Transverse colon (tissue), 4 donors: ENCODE measurements around the gene NYNRIN. TPM values are rescaled to one million over a fixed set of nuclear protein-coding genes. Genes with fewer than 3 reads are reported as not detected.

Experiments
- DNase-seq: peaks from one replicate; pipeline ENCODE4 v3.0.0-alpha.2; 2019
- H3K27ac ChIP-seq, 4 donors: fragments of 200-600 bp; sonication (generic); 2 replicates each; pipeline ENCODE4 v1.5.1; 2016 to 2018; ENCODE audit warnings: inconsistent platforms in 4 of 4
- H3K27me3 ChIP-seq: fragments of 200-600 bp; sonication (generic); 2 replicates; pipeline ENCODE4 v1.5.1; 2017; ENCODE audit warnings: inconsistent platforms
- H3K36me3 ChIP-seq, 4 donors: fragments of 200-600 bp; sonication (generic); 2 replicates each; pipeline ENCODE4 v1.5.1; 2017 to 2019; ENCODE audit warnings: inconsistent platforms in 4 of 4
- H3K4me1 ChIP-seq, 4 donors: fragments of 200-600 bp; sonication (generic); 2 replicates each; pipeline ENCODE4 v1.5.1; 2017 to 2020; ENCODE audit warnings: inconsistent platforms in 4 of 4
- H3K4me3 ChIP-seq, 4 donors: fragments of 200-600 bp; sonication (generic); 1 replicate in 1 of 4; 2 replicates in 3 of 4; pipeline versions ENCODE4 v1.5.1 to v1.6.1; 2017 to 2019; ENCODE audit warnings: inconsistent platforms in 4 of 4
- H3K9me3 ChIP-seq, 2 donors: fragments of 200-600 bp; sonication (generic); 2 replicates each; pipeline ENCODE4 v1.5.1; 2017 to 2019; ENCODE audit warnings: inconsistent platforms in 2 of 2
- CTCF ChIP-seq, 5 experiments: fragments of 200-600 bp in 3 of 5; fragments of 450-650 bp in 2 of 5; sonication (generic) in 3 of 5; IDR thresholded peaks; 1 replicate in 2 of 5; 2 replicates in 3 of 5; pipeline ENCODE4 v1.5.1; 2016 to 2017; ENCODE audit warnings: antibody characterized with exemption in 5 of 5, inconsistent platforms in 3 of 5, mild to moderate bottlenecking in 2 of 5, moderate library complexity in 1 of 5
- EP300 ChIP-seq: sonication (generic); formaldehyde crosslinking; IDR thresholded peaks from one replicate; pipeline ENCODE4 v1.6.1; 2017; ENCODE audit warnings: antibody characterized with exemption, low read depth
- POLR2A ChIP-seq: fragments of 450-650 bp; IDR thresholded peaks from one replicate; pipeline ENCODE4 v1.6.1; 2016; ENCODE audit warnings: antibody characterized with exemption, mild to moderate bottlenecking, moderate library complexity
- POLR2AphosphoS5 ChIP-seq, 3 donors: sonication (generic); formaldehyde crosslinking; IDR thresholded peaks; one replicate each; pipeline ENCODE4 v1.6.1; 2016; ENCODE audit warnings: antibody characterized with exemption in 3 of 3
- WGBS, 2 donors: methylation state at CpG; one replicate each; pipeline ENCODE4 v1.1.5; 2018; ENCODE audit warnings: low coverage in 1 of 2; 5-methylcytosine and 5-hydroxymethylcytosine counted together
- in situ Hi-C, 4 donors: fragments of 200-750 bp; cut with MboI; loops; one replicate each; pipeline versions ENCODE4 v1.15.0 to v1.15.1; 2017; ENCODE audit warnings: low sequenced_read_pairs in 3 of 4, low pct_ligation_motif_present in 1 of 4, low pct_unique_long_range_greater_than_20kb in 1 of 4
- intact Hi-C: fragments of 100-400 bp; cut with DNase I; formaldehyde crosslinking; loops from one replicate; pipeline ENCODE4 v1.15.1; 2023; ENCODE audit warnings: low total_unique reads
- total RNA-seq, 4 donors: library from RNA; depleted of rRNA; stranded (reverse); fragments of >200 nt; gene quantifications; one replicate each; pipeline ENCODE4 v1.1.0, GENCODE V29; 2016

Gene NYNRIN
- total RNA-seq, 4 donors from 2014 or later: 2.6 to 11.4 (median 9.0) TPM

GRCh38 chr14:24458736-24459135 is 59.9 kb downstream of the NYNRIN start:
- TF ChIP-seq CTCF (IDR thresholded peaks at IDR 0.05): no peak
- WGBS, 2 donors: 92% methylated on average over 1 of the region's 1 CpG; no CpG with 5 or more reads in 1 of the 2 donors
- Histone ChIP-seq H3K9me3 (no peaks in the 10 kb centered on the region), H3K36me3 (no peaks in the 10 kb centered on the region), H3K27me3 (no peaks in the 10 kb centered on the region), H3K4me3 (no peak overlapping the region), H3K4me1 (no peaks in the 10 kb centered on the region), H3K27ac (no peak overlapping the region)
- intact Hi-C loops (no loop called here), in situ Hi-C loops (no loop called here)
- no peak for DNase-seq

- in situ Hi-C loops: no loop called here
- no peak for DNase-seq
- intact Hi-C loops: no loop called here
- no peak overlapping the region for H3K27ac ChIP-seq
- 76 to 89% methylated on average over 3 of the region's 3 CpGs for WGBS, 2 donors
- no peaks in the 10 kb centered on the region for H3K36me3 ChIP-seq
- H3K9me3 ChIP-seq: no peaks in the 10 kb centered on the region
- no peaks in the 10 kb centered on the region for H3K4me1 ChIP-seq
- H3K27me3 ChIP-seq: no peaks in the 10 kb centered on the region
- TF ChIP-seq POLR2AphosphoS5 (IDR thresholded peaks at IDR 0.05) (no peak), POLR2A (no peak), EP300 (no peak)
- no peak overlapping the region for H3K4me3 ChIP-seq
Measured at GRCh38 chr14:24459331-24459730, 60.5 kb downstream of the NYNRIN start.

GRCh38 chr14:24461336-24461735 is 62.5 kb downstream of the NYNRIN start:
- TF ChIP-seq EP300 (no peak), CTCF (IDR thresholded peaks at IDR 0.05) (no peak), POLR2AphosphoS5 (IDR thresholded peaks at IDR 0.05) (no peak), POLR2A (no peak)
- Histone ChIP-seq H3K4me1 (no peaks in the 10 kb centered on the region), H3K27me3 (no peaks in the 10 kb centered on the region), H3K4me3 (no peak overlapping the region), H3K27ac (no peak overlapping the region), H3K9me3 (no peaks in the 10 kb centered on the region), H3K36me3 (no peaks in the 10 kb centered on the region)
- in situ Hi-C loops: no loop called here
- intact Hi-C loops: no loop called here
- DNase-seq: no peak

- H3K36me3 ChIP-seq: no peaks in the 10 kb centered on the region
- in situ Hi-C loops (no loop called here), intact Hi-C loops (no loop called here)
- no peaks in the 10 kb centered on the region for H3K27me3 ChIP-seq
- 50 to 55% methylated on average over 1 to 5 of the region's 5 CpGs for WGBS, 2 donors
- no peak overlapping the region for H3K4me3 ChIP-seq
- DNase-seq: no peak
- H3K4me1 ChIP-seq: no peaks in the 10 kb centered on the region
- no peak for TF ChIP-seq EP300
- TF ChIP-seq POLR2A: no peak
- no peak for TF ChIP-seq CTCF (IDR thresholded peaks at IDR 0.05)
- no peak for TF ChIP-seq POLR2AphosphoS5 (IDR thresholded peaks at IDR 0.05)
- H3K27ac ChIP-seq: no peak overlapping the region
- no peaks in the 10 kb centered on the region for H3K9me3 ChIP-seq
Measured at GRCh38 chr14:24463017-24463883, 64.4 kb downstream of the NYNRIN start.
